OCI-LY7 (cell line): ENCODE data around the gene ATP6V0A4.

ENCODE experiments used
- EZH2phosphoT487 ChIP-seq: fragments of 200-600 bp; sonication (generic); IDR thresholded peaks from 2 replicates; pipeline ENCODE4 v1.6.1; 2018; ENCODE audit warnings: low read depth, borderline replicate concordance, mild to moderate bottlenecking, mixed run types, antibody characterized with exemption, low read length, moderate library complexity, mixed read lengths
- TF ChIP-seq, protein P1 (sequence below): fragments of 200-600 bp; sonication (generic); conservative IDR thresholded peaks from 2 replicates; pipeline ENCODE4 v1.5.1; 2014; ENCODE audit warnings: mild to moderate bottlenecking, antibody characterized with exemption, low read length, moderate library complexity, mixed read lengths

DNA sequence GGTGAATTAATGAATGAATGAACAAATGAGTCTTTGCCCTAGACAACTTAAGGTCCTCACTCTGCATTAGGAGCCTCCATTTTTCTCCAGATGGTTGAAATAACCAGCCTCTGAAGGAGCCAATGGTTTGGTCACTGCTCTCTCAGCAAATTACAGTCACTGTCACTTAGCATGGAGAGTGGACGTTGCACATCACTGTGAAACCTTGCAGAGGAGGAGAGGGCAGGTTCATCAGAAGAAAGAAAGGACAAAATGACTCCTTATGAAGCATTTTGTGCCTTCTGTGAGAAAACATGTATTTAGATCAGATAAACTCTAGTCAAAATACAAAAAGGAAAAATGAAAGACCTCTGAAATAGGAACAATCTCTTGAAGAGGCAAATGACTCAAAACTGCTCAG, 6.6 kb upstream of the ATP6V0A4 start:
- TF ChIP-seq, protein P1, sequence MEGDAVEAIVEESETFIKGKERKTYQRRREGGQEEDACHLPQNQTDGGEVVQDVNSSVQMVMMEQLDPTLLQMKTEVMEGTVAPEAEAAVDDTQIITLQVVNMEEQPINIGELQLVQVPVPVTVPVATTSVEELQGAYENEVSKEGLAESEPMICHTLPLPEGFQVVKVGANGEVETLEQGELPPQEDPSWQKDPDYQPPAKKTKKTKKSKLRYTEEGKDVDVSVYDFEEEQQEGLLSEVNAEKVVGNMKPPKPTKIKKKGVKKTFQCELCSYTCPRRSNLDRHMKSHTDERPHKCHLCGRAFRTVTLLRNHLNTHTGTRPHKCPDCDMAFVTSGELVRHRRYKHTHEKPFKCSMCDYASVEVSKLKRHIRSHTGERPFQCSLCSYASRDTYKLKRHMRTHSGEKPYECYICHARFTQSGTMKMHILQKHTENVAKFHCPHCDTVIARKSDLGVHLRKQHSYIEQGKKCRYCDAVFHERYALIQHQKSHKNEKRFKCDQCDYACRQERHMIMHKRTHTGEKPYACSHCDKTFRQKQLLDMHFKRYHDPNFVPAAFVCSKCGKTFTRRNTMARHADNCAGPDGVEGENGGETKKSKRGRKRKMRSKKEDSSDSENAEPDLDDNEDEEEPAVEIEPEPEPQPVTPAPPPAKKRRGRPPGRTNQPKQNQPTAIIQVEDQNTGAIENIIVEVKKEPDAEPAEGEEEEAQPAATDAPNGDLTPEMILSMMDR = no peak
- no peak for TF ChIP-seq EZH2phosphoT487
